ENCODE data around the gene AGPAT4.
A peak's percentile ranks its signal among the peaks of the same experiment; 100 is the strongest.

The AGPAT4 gene

DNA sequence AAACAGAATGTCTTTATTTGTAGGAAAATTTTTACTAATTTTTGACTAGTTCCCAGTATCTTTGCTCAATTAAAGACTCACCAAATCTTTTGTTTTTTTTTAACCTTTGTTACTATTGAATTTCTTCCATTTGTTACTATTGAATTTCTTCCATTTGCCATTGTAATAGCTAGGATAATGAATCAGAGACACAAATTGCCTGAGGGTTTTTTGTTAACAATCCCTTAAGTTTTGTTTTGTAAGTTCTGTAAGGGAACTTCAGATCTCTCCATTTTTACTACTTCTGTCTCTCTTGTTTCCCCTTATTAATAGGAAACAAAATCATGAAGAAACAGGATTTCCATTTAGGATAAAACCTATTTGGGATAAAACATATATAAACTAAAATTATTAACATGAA, 177.9 kb downstream of the AGPAT4 start:
- no peaks in the 10 kb centered on the region for H3K9me3 Mint-ChIP-seq
- H3K27me3 Mint-ChIP-seq: no peaks in the 10 kb centered on the region
- ATAC-seq (replicated peaks) (no peak), DNase-seq (no peak)
- no peaks in the 10 kb centered on the region for H3K4me1 Mint-ChIP-seq (ENCODE audit: low read depth in 2 of 2)
- no peak overlapping the region for H3K27ac Mint-ChIP-seq
- no peak overlapping the region for H3K4me3 Mint-ChIP-seq
- peaks cover 76% of the 10 kb centered on the region for H3K36me3 Mint-ChIP-seq (ENCODE audit: insufficient read depth)

DNA sequence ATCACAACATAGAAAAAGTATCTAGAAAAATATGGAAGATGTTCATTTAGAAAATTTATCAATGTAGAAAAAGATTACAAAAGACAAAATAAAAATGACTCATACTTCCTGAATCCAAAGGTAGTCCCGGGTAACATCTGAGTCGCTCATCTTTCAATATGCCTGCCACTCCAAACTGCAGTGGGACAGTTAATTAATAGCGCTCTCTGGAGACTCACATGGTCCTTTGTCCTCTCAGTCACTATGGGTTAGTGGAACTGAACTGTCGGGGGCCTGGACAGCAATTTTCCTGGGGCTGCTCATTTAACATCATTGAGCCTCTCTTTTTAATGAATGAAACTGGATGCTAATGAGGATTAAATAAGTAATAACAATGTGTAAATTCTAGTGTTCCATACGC, 178.9 kb downstream of the AGPAT4 start:
- Mint-ChIP-seq H3K36me3 (ENCODE audit: insufficient read depth) (peaks cover 79% of the 10 kb centered on the region), H3K27ac (no peak overlapping the region), H3K27me3 (no peaks in the 10 kb centered on the region), H3K4me1 (ENCODE audit: low read depth in 2 of 2) (no peaks in the 10 kb centered on the region), H3K9me3 (no peaks in the 10 kb centered on the region), H3K4me3 (no peak overlapping the region)
- ATAC-seq (replicated peaks) (no peak), DNase-seq (no peak)

DNA sequence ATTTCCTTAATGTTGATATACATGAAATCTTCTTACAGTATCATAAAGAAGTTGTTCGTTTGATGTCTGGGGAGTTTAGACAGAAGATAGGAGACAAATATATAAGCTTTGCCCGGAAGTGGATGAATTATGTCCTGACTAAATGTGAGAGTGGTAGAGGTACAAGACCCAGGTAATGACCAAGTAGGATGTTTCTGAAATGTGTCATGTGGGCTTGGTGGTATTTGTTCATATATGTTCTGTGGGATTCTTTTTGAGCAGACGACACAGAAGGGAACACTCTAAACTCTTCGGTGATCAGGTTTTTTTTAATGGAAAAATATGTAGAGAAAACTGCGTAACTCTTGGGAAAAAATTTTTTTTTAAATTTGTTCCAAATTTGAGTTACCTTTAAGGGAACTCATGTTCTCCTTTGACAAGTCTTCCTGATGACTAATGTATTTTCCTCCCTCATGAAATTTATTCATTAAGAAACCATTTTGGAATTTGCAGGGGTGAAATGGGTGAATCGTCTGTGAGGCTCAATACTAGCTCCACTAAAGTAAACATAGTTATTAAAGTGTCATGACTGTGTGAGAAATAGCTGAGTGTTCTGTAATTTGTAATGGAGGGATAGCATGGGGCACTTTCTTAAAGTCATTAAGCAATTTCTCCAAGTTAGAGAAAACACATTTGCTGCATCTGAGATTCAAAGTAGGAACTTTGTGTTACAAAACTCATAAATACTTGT, 181.7 kb downstream of the AGPAT4 start:
- DNase-seq (no peak), ATAC-seq (replicated peaks) (no peak)
- Mint-ChIP-seq H3K27ac (no peak overlapping the region), H3K27me3 (no peaks in the 10 kb centered on the region), H3K9me3 (no peaks in the 10 kb centered on the region), H3K36me3 (ENCODE audit: insufficient read depth) (peaks cover 77% of the 10 kb centered on the region), H3K4me3 (no peak overlapping the region), H3K4me1 (ENCODE audit: low read depth in 2 of 2) (no peaks in the 10 kb centered on the region)

DNA sequence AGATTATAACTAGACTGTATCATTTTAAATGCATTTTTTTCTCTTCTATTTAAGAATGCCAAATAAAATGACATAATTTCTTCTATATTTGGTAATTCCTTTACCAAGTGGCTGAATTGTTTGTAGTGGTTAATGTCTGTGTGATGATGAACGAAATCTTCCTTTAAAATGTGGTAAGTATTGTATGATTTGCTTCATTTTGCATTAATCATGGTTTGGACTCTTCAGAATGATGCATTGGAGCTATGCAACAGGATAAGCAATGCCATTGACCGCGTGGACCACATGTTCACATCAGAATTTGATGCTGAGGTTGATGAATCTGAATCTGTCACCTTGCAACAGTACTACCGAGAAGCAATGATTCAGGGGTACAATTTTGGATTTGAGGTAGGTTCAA, 182.7 kb downstream of the AGPAT4 start:
- no peak overlapping the region for H3K27ac Mint-ChIP-seq
- ATAC-seq (replicated peaks): no peak
- H3K4me1 Mint-ChIP-seq (ENCODE audit: low read depth in 2 of 2): no peaks in the 10 kb centered on the region
- no peaks in the 10 kb centered on the region for H3K9me3 Mint-ChIP-seq
- no peak for DNase-seq
- peaks cover 79% of the 10 kb centered on the region for H3K36me3 Mint-ChIP-seq (ENCODE audit: insufficient read depth)
- no peak overlapping the region for H3K4me3 Mint-ChIP-seq
- no peaks in the 10 kb centered on the region for H3K27me3 Mint-ChIP-seq

- Mint-ChIP-seq H3K4me1 (ENCODE audit: low read depth in 2 of 2) (no peaks in the 10 kb centered on the region), H3K4me3 (no peak overlapping the region), H3K36me3 (ENCODE audit: insufficient read depth) (peaks cover 78% of the 10 kb centered on the region), H3K9me3 (no peaks in the 10 kb centered on the region), H3K27ac (peak overlapping the region in 1 of 2 donors; percentile 5), H3K27me3 (no peaks in the 10 kb centered on the region)
- ATAC-seq (replicated peaks) (no peak), DNase-seq (no peak)
Observed at GRCh38 chr6:161088676-161089328, 185.1 kb downstream of the AGPAT4 start.

DNA sequence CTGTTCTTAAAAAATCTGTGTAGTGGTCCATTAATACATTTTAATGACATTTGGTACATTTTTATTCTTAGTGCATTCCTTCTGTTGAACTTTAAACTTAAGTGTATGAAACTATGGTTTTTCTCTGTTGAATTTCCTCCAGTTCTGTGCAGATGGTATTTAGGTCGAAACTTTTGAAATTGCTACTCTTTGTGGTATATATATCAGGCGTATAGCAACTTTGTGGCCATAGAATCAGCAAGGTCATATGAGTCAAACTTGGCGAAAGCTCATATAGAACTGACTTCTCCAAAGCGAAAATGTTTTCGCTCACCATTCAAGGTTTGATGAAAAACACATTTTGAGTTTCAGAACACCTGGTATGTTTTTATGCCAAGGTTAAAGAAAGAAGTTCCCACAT, 188.6 kb downstream of the AGPAT4 start:
- Mint-ChIP-seq H3K4me3 (no peak overlapping the region), H3K9me3 (no peaks in the 10 kb centered on the region), H3K27ac (peak overlapping the region in 1 of 2 donors; percentile 7), H3K4me1 (ENCODE audit: low read depth in 2 of 2) (no peaks in the 10 kb centered on the region), H3K27me3 (no peaks in the 10 kb centered on the region), H3K36me3 (ENCODE audit: insufficient read depth) (peaks cover 50% of the 10 kb centered on the region)
- no peak for DNase-seq
- peak; percentile 49 for ATAC-seq (replicated peaks)

- Mint-ChIP-seq H3K36me3 (ENCODE audit: insufficient read depth) (peaks cover 25% of the 10 kb centered on the region), H3K9me3 (no peaks in the 10 kb centered on the region), H3K27me3 (no peaks in the 10 kb centered on the region), H3K4me3 (no peak overlapping the region), H3K4me1 (ENCODE audit: low read depth in 2 of 2) (peaks cover 0 to 7% of the 10 kb centered on the region in 2 donors), H3K27ac (no peak overlapping the region)
- ATAC-seq (replicated peaks): no peak
- no peak for DNase-seq
Observed at GRCh38 chr6:161082215-161082614, 191.6 kb downstream of the AGPAT4 start.

DNA sequence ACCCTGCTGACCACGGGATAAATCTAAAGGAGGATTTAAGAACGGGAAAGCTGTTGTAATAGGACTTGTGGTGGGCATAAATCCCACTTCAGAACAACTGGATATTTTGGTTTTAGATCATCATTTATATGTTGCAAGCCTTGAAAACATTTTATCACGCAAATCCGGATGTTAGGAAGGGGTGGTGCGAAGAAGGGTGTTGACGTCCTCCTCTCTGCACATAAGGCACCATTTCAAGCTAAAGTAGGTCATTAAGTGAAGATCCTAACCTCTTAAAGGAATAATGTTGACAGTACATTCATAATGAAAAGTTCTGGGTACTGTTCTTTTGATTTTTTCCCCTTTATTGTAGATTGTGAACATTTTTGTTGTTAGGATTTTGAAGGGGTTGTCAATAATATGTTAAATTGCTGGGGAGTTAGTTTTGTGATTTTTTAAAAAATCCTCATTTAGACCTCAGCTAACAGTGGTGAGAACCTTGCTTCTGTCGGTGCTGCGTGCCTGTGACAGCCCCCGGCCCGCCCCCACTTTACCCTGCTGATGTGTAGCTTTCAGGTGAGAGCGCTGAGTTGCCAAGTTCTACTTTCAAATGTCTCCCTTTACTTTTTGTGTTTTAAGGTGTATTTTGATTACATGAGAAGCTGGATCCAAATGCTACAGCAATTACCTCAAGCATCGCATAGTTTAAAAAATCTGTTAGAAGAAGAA, 193.4 kb downstream of the AGPAT4 start:
- peaks cover 11% of the 10 kb centered on the region for H3K36me3 Mint-ChIP-seq (ENCODE audit: insufficient read depth)
- DNase-seq (no peak), ATAC-seq (replicated peaks) (peak; percentile 35)
- H3K27ac Mint-ChIP-seq: no peak overlapping the region
- H3K4me1 Mint-ChIP-seq (ENCODE audit: low read depth in 2 of 2): peaks cover 0 to 7% of the 10 kb centered on the region in 2 donors
- no peaks in the 10 kb centered on the region for H3K27me3 Mint-ChIP-seq
- no peak overlapping the region for H3K4me3 Mint-ChIP-seq
- no peaks in the 10 kb centered on the region for H3K9me3 Mint-ChIP-seq
